ENCODE results near the gene CREG2. TPM values are rescaled to one million over a fixed set of nuclear protein-coding genes. Genes with fewer than 3 reads are reported as not detected.

The CREG2 gene
- total RNA-seq, 4 donors from 2014 or later = 0.40 TPM; not detected in 3

DNA sequence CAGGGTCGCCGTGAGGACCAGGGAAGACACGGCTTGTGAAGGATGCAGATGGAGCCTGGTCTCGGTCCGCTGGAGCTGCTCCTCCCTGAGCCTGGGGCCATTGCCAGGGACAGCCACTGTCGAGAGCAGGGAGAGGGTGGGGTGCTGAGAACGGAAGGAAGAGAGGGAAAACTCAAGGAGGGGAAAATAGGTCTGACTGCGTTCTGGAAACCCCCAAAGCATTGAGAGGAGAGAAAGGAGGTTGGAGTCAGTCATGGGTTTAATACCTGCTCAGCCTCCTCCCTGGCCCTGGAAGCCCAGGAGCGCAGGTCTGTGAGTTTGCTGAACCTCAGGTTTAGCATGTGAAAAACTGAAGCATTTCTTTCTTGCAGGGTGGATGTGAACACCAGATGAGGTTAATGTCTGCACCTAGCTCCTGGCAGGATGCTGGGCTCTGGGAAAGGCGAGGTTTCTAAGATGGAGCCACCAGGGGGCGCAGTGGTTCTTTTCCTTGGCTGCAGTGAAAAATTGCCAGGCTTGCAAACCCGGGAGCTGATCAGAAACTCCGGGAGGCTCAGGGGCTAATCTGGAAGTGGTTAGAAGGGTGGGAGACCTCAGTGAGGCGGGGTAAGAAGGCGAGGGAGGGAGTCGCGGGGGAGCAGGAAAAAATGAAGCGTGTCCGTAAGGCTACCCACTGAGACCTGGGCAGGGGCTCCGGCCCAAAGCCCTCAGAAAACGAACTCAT is 45.2 kb downstream of the CREG2 start:
- TF ChIP-seq, protein P1, sequence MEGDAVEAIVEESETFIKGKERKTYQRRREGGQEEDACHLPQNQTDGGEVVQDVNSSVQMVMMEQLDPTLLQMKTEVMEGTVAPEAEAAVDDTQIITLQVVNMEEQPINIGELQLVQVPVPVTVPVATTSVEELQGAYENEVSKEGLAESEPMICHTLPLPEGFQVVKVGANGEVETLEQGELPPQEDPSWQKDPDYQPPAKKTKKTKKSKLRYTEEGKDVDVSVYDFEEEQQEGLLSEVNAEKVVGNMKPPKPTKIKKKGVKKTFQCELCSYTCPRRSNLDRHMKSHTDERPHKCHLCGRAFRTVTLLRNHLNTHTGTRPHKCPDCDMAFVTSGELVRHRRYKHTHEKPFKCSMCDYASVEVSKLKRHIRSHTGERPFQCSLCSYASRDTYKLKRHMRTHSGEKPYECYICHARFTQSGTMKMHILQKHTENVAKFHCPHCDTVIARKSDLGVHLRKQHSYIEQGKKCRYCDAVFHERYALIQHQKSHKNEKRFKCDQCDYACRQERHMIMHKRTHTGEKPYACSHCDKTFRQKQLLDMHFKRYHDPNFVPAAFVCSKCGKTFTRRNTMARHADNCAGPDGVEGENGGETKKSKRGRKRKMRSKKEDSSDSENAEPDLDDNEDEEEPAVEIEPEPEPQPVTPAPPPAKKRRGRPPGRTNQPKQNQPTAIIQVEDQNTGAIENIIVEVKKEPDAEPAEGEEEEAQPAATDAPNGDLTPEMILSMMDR (IDR thresholded peaks at IDR 0.05) = peak; percentile 65 to 84 (median 72)
- TF ChIP-seq POLR2A (IDR thresholded peaks at IDR 0.05) = no peak
- Histone ChIP-seq H3K9me3 (no peaks in the 10 kb centered on the region), H3K4me3 (no peak overlapping the region), H3K27me3 (no peaks in the 10 kb centered on the region), H3K27ac (no peak overlapping the region), H3K4me1 (no peaks in the 10 kb centered on the region), H3K36me3 (no peaks in the 10 kb centered on the region)
- peak; percentile 60 to 88 (median 87) for DNase-seq

DNA sequence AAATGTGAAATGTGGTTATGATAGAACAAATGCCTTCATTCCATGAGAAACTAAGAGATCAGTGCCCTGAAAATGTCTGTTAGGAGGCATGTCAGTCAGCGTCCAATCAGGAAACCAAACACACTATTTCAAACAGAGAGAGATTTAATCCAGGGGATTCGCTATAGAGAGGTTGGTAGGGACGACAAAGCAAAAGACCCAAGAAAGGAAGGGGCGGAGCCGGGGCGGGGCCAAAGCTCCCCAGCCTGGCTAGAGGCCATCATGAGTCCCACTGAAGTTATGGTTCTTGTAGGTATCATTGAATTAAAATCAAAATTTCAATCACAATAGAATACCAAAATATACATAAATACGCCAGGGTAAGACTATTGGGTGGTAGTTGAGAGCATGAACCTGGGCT is 45.9 kb downstream of the CREG2 start:
- Histone ChIP-seq H3K27ac (no peak overlapping the region), H3K36me3 (no peaks in the 10 kb centered on the region), H3K4me3 (no peak overlapping the region), H3K9me3 (no peaks in the 10 kb centered on the region), H3K4me1 (no peaks in the 10 kb centered on the region), H3K27me3 (no peaks in the 10 kb centered on the region)
- DNase-seq = no peak
- TF ChIP-seq, protein P1 (IDR thresholded peaks at IDR 0.05) = no peak
- no peak for TF ChIP-seq POLR2A (IDR thresholded peaks at IDR 0.05)

DNA sequence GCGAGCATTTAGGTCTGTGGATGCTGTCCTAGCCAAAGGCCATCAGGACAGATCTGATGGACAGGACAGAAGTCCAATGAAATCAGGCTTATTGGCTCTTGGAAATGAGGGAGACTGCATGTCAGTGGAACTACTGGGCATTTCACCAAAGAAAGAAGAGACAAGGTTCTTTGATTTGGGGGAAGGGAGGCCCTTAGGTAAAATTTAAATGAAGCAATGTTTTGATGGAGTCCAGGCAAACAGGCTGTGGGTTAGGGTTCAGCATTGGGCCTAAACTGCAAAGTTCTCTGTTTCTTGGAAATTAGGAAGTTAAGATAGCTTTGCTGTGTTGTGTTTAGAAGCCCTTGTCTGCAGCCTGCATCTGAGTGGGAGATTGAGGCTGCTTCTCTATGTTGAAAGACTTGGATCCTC is 47.2 kb downstream of the CREG2 start:
- no peak for TF ChIP-seq POLR2A (IDR thresholded peaks at IDR 0.05)
- TF ChIP-seq, protein P1 (IDR thresholded peaks at IDR 0.05) = no peak
- no peak for DNase-seq
- Histone ChIP-seq H3K9me3 (no peaks in the 10 kb centered on the region), H3K27ac (no peak overlapping the region), H3K36me3 (no peaks in the 10 kb centered on the region), H3K27me3 (no peaks in the 10 kb centered on the region), H3K4me1 (no peaks in the 10 kb centered on the region), H3K4me3 (no peak overlapping the region)

DNA sequence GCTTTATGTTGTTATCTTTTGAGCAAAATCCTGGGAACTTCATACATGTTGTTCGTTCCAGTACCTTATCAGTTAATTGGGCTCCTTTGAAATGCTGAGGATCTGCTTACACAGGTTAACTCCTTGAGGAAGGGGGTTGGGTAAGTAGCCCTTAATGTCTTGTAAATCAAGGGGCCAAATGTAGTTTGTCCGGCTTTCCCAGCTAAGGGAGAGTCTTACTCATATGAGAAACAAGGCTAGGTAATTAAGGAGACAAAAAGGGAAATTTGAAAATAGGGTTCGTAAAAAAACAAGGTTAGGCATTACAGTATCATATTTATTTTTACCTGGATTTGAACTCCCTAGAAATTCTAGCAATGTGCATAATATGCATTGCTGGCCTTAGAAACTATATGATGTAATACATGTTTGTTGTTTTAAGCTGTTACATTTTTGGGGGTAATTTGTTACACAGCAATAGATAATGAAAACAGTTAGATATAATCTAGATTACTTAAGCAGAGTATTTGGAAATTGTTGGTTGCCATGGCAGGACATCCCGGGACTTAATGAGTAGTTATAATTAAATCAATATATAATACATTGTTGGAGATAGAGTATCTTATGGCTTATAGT is 47.9 kb downstream of the CREG2 start:
- no peak for TF ChIP-seq POLR2A (IDR thresholded peaks at IDR 0.05)
- TF ChIP-seq, protein P1 (IDR thresholded peaks at IDR 0.05) = no peak
- Histone ChIP-seq H3K9me3 (no peaks in the 10 kb centered on the region), H3K4me1 (no peaks in the 10 kb centered on the region), H3K4me3 (no peak overlapping the region), H3K36me3 (no peaks in the 10 kb centered on the region), H3K27ac (no peak overlapping the region), H3K27me3 (no peaks in the 10 kb centered on the region)
- no peak for DNase-seq

DNA sequence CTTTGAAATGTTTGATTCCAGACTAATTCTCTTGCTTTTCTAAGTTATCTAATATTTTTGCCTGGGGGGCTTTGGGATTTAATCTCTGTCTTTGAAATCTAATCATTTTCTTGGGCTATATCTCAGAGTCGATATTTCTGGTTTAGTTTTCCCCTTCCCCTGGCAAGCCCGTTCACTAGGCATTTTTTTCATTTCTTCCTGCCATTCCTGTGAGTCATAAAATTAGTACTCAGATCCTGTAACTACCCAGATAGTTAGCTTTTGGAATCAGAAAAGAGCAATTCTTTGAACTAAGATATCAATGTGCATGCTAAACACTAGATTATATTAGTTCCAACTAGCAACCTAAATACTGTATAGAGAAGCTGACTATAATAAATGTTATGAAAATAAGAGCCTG is 49.4 kb downstream of the CREG2 start:
- H3K4me3 ChIP-seq = no peak overlapping the region
- no peaks in the 10 kb centered on the region for H3K36me3 ChIP-seq
- TF ChIP-seq POLR2A (IDR thresholded peaks at IDR 0.05) = no peak
- TF ChIP-seq, protein P1 (IDR thresholded peaks at IDR 0.05) = no peak
- H3K27ac ChIP-seq = no peak overlapping the region
- H3K4me1 ChIP-seq = no peaks in the 10 kb centered on the region
- H3K9me3 ChIP-seq = no peaks in the 10 kb centered on the region
- H3K27me3 ChIP-seq = no peaks in the 10 kb centered on the region
- no peak for DNase-seq

Data from Peyer's patch (tissue), 4 donors.